Measurements from ENCODE around the gene ECI1.

The ECI1 gene, protein sequence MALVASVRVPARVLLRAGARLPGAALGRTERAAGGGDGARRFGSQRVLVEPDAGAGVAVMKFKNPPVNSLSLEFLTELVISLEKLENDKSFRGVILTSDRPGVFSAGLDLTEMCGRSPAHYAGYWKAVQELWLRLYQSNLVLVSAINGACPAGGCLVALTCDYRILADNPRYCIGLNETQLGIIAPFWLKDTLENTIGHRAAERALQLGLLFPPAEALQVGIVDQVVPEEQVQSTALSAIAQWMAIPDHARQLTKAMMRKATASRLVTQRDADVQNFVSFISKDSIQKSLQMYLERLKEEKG

GRCh38 chr16:2251296-2252111 lies at the start of gene ECI1:
ECI1 (minus strand) TSS chr16:2251587; CDS start chr16:2251566, 21 bp downstream.
- DNase-seq (ENCODE audit: low read depth) = peak; percentile 70

DNA sequence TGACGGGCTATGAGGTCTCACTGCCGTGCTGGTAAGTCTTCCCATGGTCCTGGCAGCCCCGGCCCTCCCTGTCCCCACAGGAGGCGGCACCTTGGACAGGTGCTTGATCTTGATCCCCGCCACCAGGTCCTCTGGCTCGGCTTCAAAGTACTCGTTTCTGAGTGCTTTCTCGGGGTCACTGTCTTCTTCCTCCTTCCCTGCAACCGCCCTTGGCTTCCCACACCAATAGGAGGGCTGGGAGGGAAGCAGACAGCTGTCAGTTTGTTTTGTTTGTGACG lies 48.5 kb upstream of the ECI1 start:
- no peak for DNase-seq (ENCODE audit: low read depth)

DNA sequence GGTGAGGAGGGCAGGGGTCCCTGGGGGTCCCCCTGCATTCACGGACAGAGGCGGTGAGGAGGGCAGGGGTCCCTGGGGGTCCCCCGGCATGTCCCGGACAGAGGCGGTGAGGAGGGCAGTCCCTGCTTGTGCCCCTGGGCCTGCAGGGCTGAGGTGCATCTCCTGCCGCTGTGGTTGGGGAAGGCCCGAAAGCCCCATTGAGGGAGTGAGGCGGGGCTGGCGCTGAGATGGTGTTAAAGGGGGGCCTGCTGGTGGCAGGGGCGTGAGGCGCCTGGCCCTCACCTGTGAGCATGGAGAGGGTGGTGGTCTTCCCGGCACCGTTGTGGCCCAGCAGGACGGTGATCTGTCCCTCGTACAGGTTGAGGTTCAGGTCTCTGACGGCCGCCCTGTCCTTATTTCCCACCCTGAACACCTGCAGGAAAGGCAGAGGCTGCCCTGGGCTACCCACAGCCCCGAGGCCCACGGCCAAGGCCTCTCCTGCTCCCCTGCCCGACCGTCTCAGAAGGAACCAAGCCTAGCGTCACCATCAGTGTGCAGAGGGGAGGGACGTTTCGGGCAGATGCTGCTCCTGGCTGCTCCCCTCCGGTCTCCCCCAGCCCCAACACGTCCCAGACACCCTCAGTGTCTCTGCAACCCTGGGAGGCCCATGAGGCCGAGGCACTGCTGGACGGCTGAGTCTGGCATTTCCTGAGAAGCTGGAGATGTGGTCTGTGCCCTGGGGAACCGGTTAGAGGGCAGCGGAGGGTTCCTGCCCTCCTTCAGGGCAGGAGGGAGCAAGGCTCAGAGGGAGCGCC lies 47.9 kb upstream of the ECI1 start:
- no peak for DNase-seq (ENCODE audit: low read depth)

- no peak for DNase-seq (ENCODE audit: low read depth)
Measured at GRCh38 chr16:2298621-2299020, 47.2 kb upstream of the ECI1 start.

GRCh38 chr16:2297506-2297860 lies 46.1 kb upstream of the ECI1 start:
- no peak for DNase-seq (ENCODE audit: low read depth)

DNA sequence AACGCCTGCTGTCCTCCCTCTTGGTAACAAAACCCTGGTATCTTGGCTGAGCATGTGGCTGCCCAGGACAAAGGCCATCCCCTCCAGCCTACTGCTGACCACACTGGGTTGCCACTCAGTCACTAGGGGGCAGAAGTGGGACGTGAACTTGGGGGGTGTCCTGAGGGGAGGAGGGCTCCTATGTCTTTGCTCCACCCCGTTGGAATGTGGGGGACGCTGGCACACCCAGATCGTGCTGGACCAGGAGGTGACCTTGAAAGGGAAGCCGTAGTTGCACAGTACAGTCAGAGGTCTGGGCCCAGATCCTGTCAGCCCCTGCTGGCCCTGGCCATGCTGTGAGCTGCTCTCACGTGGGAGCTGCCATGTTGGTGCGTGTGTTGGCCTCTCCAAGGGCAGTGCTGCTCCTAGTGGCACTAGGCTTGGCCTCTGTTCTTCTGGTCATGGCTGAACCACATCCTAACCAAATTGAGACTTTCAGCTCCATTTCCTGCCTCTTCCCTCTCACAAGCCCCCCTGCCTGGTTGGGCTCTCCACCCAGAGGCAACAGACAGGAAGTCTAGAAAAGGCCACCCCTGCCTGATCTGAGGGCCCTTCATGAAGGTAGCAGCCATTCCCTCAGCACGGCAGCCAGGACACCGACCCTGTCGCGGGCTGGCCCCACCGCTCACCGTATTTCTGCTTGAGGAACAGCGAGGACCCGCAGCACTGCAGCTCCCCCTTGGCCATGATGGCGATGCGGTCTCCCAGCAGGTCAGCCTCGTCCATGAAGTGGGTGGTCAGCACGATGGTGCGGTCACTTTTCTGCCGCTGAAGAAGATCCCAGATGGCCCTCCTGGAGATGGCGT lies 45.5 kb upstream of the ECI1 start:
- DNase-seq (ENCODE audit: low read depth) = no peak

GRCh38 chr16:2295056-2295798 lies 43.8 kb upstream of the ECI1 start:
- no peak for DNase-seq (ENCODE audit: low read depth)

- DNase-seq (ENCODE audit: low read depth) = no peak
Measured at GRCh38 chr16:2292221-2292620, 40.8 kb upstream of the ECI1 start.

DNA sequence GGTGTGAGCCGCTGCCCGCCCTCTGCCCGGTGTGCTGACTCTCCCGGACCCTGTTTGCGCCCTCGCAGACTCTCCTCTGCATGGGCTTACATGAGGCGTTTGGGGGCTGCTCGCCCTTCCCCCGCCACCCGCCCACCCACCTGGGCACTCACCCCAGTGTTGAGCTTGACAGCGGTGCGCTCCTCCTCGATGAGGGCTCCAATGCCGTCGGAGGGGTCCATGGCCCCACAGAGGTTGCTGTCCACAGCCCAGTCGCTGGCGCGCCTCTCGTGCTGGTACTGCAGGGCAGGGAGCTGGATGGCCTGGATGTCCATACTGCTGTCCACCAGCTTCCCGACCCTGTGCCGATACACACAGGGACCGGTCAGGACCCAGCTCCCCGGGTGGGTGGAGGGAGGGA lies 37.9 kb upstream of the ECI1 start:
- DNase-seq (ENCODE audit: low read depth) = no peak

DNA sequence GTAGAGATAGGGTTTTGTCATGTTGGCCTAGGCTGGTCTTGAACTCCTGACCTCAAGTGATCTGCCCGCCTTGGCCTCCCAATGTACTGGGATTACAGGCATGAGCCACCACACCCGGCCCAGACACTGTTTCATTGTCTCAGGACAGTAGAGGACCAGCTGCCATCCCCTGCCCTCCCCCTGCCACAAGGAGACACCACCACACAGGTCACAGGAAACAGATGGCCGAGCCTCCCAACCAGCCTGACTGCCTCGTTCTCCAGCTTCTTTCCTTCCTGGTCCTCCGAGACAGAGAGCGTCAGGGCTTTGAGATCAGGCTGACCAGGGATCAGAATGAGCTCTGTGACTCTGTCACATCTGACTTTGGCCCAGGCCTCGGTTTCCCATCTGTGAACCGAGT lies 37.3 kb upstream of the ECI1 start:
- DNase-seq (ENCODE audit: low read depth) = no peak

DNA sequence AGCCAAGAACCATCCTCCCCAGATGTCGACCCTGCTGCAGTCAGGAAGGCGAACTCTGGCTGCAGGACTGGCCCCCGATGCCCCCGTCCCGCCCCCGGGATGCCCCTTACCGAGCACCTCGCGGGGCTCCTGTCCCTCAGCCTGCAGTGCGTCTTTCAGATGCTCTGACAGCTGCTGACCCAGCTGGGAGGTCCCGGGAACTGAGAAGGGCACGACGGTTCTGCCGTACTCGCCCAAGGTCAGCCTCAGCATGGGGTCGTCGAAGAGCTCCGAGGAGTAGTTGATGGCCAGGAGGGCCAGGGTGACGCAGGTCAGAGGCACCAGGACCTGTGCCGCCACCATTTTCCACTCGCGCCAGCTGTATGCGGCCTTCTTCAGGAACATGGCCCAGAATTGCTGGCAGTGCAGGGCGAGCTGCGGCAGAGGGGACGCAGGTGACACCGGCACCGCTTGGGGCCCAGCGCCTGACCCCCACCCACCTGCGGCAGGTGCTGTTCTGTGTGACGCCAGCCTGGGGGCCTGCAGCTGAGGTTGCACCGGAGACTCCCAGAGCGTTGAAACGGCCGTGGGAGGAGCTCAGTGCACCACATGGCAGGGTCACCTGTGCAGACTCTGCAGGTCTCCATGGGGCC lies 36.6 kb upstream of the ECI1 start:
- DNase-seq (ENCODE audit: low read depth) = no peak

DNA sequence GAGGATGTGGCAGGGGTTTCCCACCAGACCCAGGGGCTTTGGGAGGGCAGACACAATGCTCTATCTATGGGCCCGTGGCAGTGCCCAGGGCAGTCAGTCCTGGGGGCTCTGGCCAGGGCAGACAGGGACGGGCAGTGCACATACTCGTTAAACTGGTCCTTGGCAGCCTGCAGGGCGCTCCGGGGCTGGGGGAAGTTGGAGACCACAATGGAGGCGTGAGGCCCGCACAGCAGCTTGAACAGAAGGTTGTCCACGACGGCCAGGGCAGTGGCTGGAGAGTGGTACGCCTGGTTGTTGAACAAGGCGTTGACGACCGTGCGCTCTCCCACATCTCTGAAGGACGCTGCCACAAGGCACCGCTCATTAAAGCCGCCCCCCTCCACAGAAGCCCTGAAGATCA lies 35.2 kb upstream of the ECI1 start:
- DNase-seq (ENCODE audit: low read depth) = no peak

DNA sequence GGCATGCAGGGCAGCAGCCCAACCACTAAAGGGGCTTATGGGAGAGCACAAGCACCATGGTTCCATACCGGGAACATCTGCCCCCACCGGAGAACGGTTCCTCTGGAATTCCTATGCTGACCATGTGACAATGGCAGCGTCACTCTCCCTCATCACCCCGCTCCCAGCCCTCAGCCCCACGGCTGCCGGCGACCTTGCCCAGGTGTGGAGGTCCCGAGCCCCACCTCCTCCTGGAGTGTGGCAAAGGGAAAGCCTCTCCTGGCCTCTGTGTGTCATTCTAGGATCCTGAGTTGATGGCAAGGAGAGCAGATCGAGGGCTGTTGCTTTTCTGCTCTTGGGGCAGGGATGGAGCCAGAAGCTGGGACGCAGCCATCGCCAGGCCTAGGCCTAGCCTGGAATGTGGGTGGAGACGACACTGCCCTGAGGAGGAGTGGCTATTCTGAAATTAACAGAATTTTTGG lies 34.4 kb upstream of the ECI1 start:
- no peak for DNase-seq (ENCODE audit: low read depth)

GRCh38 chr16:2284797-2285576 lies 33.6 kb upstream of the ECI1 start:
- DNase-seq (ENCODE audit: low read depth) = no peak

GRCh38 chr16:2284001-2284770 lies 32.8 kb upstream of the ECI1 start:
- DNase-seq (ENCODE audit: low read depth) = no peak

GRCh38 chr16:2282866-2283555 lies 31.6 kb upstream of the ECI1 start:
- no peak for DNase-seq (ENCODE audit: low read depth)

DNA sequence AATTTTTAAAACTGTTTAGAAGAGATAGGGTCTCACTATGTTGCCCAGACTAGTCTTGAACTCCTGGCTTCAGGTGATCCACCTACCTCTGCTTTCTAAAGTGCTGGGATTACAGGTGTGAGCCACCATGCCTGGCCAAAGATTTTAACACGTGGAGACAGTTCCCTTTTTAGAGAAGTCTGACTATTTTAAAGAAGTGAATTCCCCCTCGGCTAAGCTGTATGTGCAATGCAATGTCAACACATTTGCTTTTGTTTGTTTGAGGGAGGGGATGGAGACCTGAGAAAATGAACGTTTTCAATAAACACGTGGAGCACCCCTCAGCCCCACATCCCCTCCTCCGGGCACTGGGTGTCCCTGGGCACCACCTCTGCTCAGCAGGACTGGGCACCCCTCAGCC lies 30.9 kb upstream of the ECI1 start:
- DNase-seq (ENCODE audit: low read depth) = no peak

GRCh38 chr16:2280981-2281542 lies 29.7 kb upstream of the ECI1 start:
- no peak for DNase-seq (ENCODE audit: low read depth)
